GM12873 (cell line): Measurements from ENCODE around the gene RAB38.

Experiments used
- TF ChIP-seq, protein P1 (sequence below): IDR thresholded peaks from 2 replicates; pipeline ENCODE4 v1.5.1; 2012; ENCODE audit warnings: low read depth, mild to moderate bottlenecking, moderate library complexity, low read length, control low read depth; ENCODE audit not compliant: insufficient read depth; ENCODE audit errors: missing control alignments

RAB38 gene

DNA sequence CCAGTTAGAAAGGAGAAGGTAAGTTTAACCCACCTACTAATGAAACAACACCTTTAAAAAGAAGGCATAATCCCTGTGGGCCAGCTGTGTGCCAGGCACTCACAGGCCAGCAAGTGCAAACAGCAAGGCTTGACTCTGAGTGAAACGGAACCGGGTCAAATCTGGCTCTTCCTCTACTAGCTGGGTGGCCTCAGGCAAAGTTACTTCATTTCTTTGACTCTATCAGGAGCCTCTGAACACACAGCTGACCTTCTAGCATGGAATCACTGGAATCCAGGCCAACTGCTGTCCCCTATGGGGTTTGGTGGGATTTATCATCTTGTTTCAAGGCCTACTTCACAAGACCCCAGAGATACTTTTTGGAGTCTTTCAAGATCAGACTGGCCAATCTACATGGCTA is 3.3 kb downstream of the RAB38 start:
- TF ChIP-seq, protein P1, sequence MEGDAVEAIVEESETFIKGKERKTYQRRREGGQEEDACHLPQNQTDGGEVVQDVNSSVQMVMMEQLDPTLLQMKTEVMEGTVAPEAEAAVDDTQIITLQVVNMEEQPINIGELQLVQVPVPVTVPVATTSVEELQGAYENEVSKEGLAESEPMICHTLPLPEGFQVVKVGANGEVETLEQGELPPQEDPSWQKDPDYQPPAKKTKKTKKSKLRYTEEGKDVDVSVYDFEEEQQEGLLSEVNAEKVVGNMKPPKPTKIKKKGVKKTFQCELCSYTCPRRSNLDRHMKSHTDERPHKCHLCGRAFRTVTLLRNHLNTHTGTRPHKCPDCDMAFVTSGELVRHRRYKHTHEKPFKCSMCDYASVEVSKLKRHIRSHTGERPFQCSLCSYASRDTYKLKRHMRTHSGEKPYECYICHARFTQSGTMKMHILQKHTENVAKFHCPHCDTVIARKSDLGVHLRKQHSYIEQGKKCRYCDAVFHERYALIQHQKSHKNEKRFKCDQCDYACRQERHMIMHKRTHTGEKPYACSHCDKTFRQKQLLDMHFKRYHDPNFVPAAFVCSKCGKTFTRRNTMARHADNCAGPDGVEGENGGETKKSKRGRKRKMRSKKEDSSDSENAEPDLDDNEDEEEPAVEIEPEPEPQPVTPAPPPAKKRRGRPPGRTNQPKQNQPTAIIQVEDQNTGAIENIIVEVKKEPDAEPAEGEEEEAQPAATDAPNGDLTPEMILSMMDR = no peak

DNA sequence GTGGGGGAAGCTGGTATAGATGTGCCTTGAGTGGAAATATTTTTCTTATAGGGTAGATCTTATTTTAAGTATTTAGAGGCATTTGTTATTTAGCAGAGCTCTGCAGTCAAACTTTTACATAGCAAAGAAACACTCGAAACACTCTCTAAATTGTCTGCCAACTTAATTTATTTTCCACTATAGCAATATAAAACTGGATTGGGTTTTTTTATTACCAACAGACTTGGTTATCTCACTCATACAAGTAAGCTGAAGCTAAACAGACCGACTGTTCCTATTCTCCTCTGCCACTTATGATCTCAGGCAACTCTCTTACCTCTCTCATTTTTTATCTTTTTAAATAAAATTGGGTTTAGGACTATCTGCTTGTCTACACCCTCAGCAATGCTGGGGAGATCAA is 4.6 kb downstream of the RAB38 start:
- TF ChIP-seq, protein P1 = no peak

DNA sequence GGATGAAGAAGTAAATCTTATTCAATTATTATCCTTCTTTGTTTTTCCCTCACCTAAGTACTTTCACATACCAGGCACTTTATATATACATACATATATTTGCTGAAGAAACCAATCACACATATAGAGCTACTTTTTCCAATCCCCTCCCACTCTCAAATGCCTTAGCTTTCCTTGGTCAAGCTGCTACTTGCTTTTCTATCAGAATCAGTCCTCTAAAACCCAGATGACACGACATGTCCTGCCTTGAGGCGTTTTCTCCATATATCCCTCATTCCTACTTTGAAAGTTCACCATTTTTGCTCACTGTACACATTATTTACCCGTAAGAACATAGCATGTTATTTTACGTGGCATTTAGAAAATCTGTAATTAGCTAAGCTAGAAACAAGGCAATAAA is 5.4 kb downstream of the RAB38 start:
- TF ChIP-seq, protein P1 = no peak

DNA sequence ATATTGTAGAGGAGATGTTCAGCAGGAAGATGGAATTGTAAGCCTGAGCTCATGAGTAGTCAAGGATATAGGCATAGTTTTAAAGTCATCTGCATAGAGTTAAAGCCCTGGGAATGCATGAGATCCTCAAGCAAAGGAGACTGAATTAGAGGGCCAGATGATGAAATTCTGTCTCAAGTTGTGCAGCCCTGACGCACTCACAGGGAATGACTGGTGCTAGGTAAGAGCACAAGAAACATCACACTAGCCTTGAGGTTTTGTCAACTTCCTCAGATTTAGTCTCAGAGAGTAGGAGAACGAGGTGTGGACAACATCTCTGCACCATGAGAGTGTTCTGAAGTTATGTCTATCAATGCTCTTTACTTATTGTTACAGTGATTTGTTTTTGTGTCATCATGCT is 5.8 kb downstream of the RAB38 start:
- TF ChIP-seq, protein P1 = no peak

DNA sequence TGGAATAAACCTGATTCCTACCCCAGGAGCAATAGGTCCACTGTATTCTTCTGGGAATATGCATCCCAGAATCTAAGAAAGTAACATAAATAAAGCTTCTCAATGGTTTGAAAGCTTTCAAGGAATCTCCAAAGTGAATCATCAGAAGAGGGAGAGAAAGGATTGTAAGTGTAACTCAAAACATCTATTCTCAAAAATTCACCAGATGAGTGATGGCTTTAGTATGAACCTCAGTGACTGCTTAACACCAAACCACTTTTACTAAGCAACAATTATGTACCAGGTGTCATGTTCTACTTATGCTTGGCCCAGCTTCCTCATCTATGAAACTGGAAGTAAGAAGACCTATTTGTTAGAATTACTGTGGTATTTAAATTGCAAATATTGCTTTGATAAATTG is 7.4 kb downstream of the RAB38 start:
- TF ChIP-seq, protein P1 = no peak

DNA sequence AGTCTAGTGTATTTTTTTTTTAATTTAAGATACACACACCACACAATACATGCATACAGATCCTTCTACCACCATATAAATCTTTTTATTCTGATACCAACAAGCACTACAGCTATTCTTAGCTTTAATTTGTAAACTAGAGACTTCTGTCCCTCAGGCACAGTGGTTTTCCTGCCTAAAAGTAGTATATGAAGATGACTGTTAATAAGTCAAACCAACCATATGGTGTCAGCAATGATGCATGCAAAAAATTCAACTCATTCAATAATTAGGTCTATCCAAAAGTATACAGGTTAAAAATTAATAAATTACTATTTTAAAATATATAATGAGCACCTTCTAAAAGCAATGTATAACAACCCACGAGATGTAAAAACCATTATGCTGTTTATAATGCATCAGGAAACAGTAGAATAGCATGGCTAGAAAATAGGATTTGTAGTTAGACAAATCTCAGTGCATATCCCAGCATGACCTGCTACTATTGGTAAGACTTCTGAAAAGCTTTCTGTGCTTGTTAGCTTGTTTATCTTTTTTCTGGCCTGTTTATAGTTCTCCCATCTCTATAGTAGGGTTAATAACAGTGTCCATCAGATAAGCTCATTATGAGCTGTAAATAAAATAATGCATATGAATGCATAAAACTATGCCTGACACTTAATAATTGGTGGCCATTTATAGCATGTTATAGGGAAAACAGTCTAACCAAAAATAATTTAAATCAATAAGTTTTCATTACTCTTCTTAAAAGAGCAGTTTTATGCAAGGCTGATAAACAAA is 10.2 kb downstream of the RAB38 start:
- TF ChIP-seq, protein P1 = no peak

DNA sequence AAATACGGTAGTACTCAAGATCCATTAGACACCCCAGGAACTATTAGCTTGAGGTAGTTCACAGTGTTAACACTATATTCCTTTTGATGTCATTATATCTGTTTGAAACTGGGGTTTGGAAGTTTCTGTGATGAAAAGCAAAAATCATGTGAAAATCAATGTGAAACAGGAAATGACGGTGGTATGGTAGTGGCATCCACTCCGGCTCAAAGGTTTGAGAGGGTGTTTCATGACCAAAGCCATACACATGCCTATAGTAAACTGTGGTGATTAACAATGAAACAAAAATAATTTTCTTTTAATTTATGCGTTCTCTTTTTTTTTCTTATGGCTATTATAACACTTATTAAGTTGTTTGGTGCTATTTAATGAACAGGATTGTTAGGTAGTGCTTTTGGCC is 10.9 kb downstream of the RAB38 start:
- TF ChIP-seq, protein P1 = no peak

DNA sequence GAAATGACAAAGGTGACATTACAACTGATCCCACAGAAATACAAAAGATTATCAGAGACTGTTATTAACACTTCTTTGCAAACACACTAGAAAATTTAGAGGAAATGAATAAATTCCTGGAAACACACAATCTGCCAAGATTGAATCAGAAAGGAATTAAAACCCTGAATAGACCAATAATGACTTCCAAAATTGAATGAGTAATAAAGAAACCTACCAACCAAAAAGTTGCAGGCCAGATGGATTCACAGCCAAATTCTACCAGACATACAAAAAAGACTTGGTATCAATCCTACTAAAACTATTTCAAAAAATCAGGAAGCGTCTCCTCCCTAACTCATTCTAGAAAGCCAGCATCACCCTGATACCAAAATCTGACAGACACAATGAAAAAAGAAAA is 17.2 kb downstream of the RAB38 start:
- TF ChIP-seq, protein P1 = no peak
